ENCODE results near the gene RIC3. TPM values are rescaled to one million over a fixed set of nuclear protein-coding genes. Genes with fewer than 3 reads are reported as not detected.

The RIC3 gene
- total and polyA plus RNA-seq, 2 of the 8 experiments (the other 6 are each of a cell fraction or from before 2014, with no cell fraction given) = 6.4 to 15.5 TPM

GRCh38 chr11:8059030-8059429, 109.8 kb downstream of the RIC3 start:
- Histone ChIP-seq H3K79me2 (ENCODE audit: control insufficient read depth in 1 of 2, insufficient read depth in 2 of 2, low read length in 2 of 2) (no peaks in the 10 kb centered on the region), H3K23ac (ENCODE audit: insufficient read length) (no peak overlapping the region), H2BK120ac (replicated peaks; ENCODE audit: low read depth, low read length) (no peak overlapping the region), H2BK20ac (ENCODE audit: low read length) (no peak overlapping the region), H3K4me1 (replicated peaks in 1 of 4; ENCODE audit: control insufficient read depth in 3 of 4, insufficient read depth in 4 of 4, low read length in 3 of 4) (peaks cover 0 to 5% (median 0%) of the 10 kb centered on the region in 4 experiments; a peak in 2 of 7 replicates), H3K36me3 (ENCODE audit: control insufficient read depth in 2 of 4, insufficient read depth in 4 of 4, low read length in 3 of 4) (no peaks in the 10 kb centered on the region), H3K14ac (ENCODE audit: insufficient read length) (no peak overlapping the region), H3K9me3 (ENCODE audit: insufficient read depth in 2 of 2, low read depth in 1 of 2, low read length in 1 of 2) (no peaks in the 10 kb centered on the region), H4K8ac (ENCODE audit: extremely low read depth, insufficient read depth, low read length) (no peak overlapping the region), H4K91ac (replicated peaks; ENCODE audit: insufficient read length, low read length) (no peak overlapping the region), H3K27me3 (replicated peaks in 1 of 4; ENCODE audit: control insufficient read depth in 3 of 4, extremely low read depth in 1 of 4, insufficient read depth in 3 of 4, low read length in 3 of 4) (no peaks in the 10 kb centered on the region), H3K4me2 (ENCODE audit: insufficient read depth in 1 of 2, low read depth in 2 of 2, low read length in 2 of 2) (no peak overlapping the region), H3K4ac (replicated peaks; ENCODE audit: insufficient read length, low read depth, low read length) (no peak overlapping the region), H3K23me2 (ENCODE audit: low read depth, low read length) (no peaks in the 10 kb centered on the region), H3K56ac (replicated peaks; ENCODE audit: insufficient read length, low read depth, low read length) (no peak overlapping the region), H4K20me1 (replicated peaks in 1 of 2; ENCODE audit: control insufficient read depth in 1 of 2, insufficient read depth in 2 of 2, low read length in 2 of 2) (no peaks in the 10 kb centered on the region), H3K79me1 (ENCODE audit: low read depth, low read length) (no peaks in the 10 kb centered on the region), H4K5ac (ENCODE audit: insufficient read length, low read depth, low read length) (no peak overlapping the region), H2BK12ac (ENCODE audit: low read depth, low read length) (no peak overlapping the region), H3K27ac (ENCODE audit: low read depth, low read length) (no peak overlapping the region), H2BK15ac (ENCODE audit: low read length) (no peak overlapping the region), H2AK5ac (ENCODE audit: low read depth, low read length) (no peak overlapping the region), H2BK5ac (ENCODE audit: low read depth, low read length) (no peak overlapping the region), H3K4me3 (ENCODE audit: extremely low read depth in 1 of 4, insufficient read depth in 2 of 4, low read depth in 3 of 4, low read length in 4 of 4) (no peak overlapping the region), H3K9ac (replicated peaks in 1 of 4; ENCODE audit: extremely low read depth in 1 of 4, low read depth in 3 of 4, low read length in 3 of 4) (no peak overlapping the region), H2AFZ (ENCODE audit: low read length) (no peak overlapping the region), H3K18ac (ENCODE audit: extremely low read depth, low read length) (no peak overlapping the region)
- no peak for FAIRE-seq
- 94% methylated on average over 8 of the region's 8 CpGs; no CpG with 5 or more reads in 1 of the 2 experiments for WGBS, 2 experiments (ENCODE audit: extremely low coverage in 1 of 2, insufficient coverage in 1 of 2, insufficient read length in 1 of 2, insufficient replicate concordance in 2 of 2, low coverage in 1 of 2, low lambda C conversion rate in 2 of 2, missing lambda C conversion rate in 1 of 2)
- ChIA-PET POLR2A (ENCODE audit: partially characterized antibody) (interaction anchor here (0.9 kb wide), 1 partner anchor 8 kb away, joined by 3 read pairs; no protein-coding TSS in a partner anchor), CTCF (ENCODE audit: partially characterized antibody) (interaction anchor here (1.1 to 5.7 kb wide), 10 partner anchors 8 to 52 kb away, joined by 3 to 74 read pairs (median 8); no protein-coding TSS in a partner anchor)
- peak in 1 of 2 experiments; percentile 36 for DNase-seq (ENCODE audit: low read depth in 1 of 2, low spot score in 2 of 2)
- no peak for TF ChIP-seq BACH1 (IDR thresholded peaks at IDR 0.05; ENCODE audit: low read length)
- TF ChIP-seq NRF1 (IDR thresholded peaks at IDR 0.05; ENCODE audit: low read depth, low read length) = no peak
- no peak for TF ChIP-seq RNF2 (IDR thresholded peaks at IDR 0.05; ENCODE audit: borderline replicate concordance, low read depth, low read length, missing control alignments, poor library complexity, severe bottlenecking)
- TF ChIP-seq EZH2 (IDR thresholded peaks at IDR 0.05; ENCODE audit: low read depth, low read length, severe bottlenecking) = no peak
- no peak for TF ChIP-seq TAF1 (IDR thresholded peaks at IDR 0.05; ENCODE audit: low read depth, low read length)
- TF ChIP-seq CREB1 (IDR thresholded peaks at IDR 0.05) = no peak
- no peak for TF ChIP-seq E2F6 (IDR thresholded peaks at IDR 0.05)
- no peak for TF ChIP-seq SIRT6 (IDR thresholded peaks at IDR 0.05; ENCODE audit: low read length)
- TF ChIP-seq EGR1 (IDR thresholded peaks at IDR 0.05; ENCODE audit: borderline replicate concordance, low read depth, low read length) = no peak
- no peak for TF ChIP-seq POLR2AphosphoS5 (IDR thresholded peaks at IDR 0.05; ENCODE audit: low read depth, low read length)
- TF ChIP-seq CBX8 (IDR thresholded peaks at IDR 0.05; ENCODE audit: borderline replicate concordance, low read depth, low read length) = no peak
